GM18858 (cell line): Measurements from ENCODE around the gene SOD1.
"Not testable (repeated sequence)": the region's sequence is repeated elsewhere in the genome, so short reads cannot be mapped to it uniquely, and the experiment has no call there.

ENCODE experiments used
- ATAC-seq: cut with Tn5 transposase; IDR thresholded peaks from one replicate; pipeline ENCODE4 v1.9.1; 2021; ENCODE audit not compliant: unreplicated experiment

The SOD1 gene

GRCh38 chr21:31654821-31655580 is 4.5 kb upstream of the SOD1 start:
- not testable (repeated sequence) for ATAC-seq

GRCh38 chr21:31656199-31657095 is 3.0 kb upstream of the SOD1 start:
- no peak for ATAC-seq

GRCh38 chr21:31658053-31658452 is 1.4 kb upstream of the SOD1 start:
- ATAC-seq, result no peak

GRCh38 chr21:31659286-31659535 is 282 bp upstream of the SOD1 start:
- ATAC-seq, result peak; percentile 13

GRCh38 chr21:31660259-31660565 is 719 bp downstream of the SOD1 start:
- peak; percentile 25 for ATAC-seq

GRCh38 chr21:31660591-31660990 is 1.1 kb downstream of the SOD1 start:
- ATAC-seq, result no peak

- ATAC-seq, result no peak
Observed at GRCh38 chr21:31663584-31664249, 4.2 kb downstream of the SOD1 start.

- no peak for ATAC-seq
Observed at GRCh38 chr21:31665397-31665796, 5.9 kb downstream of the SOD1 start.

- not testable (repeated sequence) for ATAC-seq
Observed at GRCh38 chr21:31665869-31666268, 6.4 kb downstream of the SOD1 start.

GRCh38 chr21:31666445-31667010 is 7.0 kb downstream of the SOD1 start:
- ATAC-seq, result no peak

- ATAC-seq, result no peak
Observed at GRCh38 chr21:31667132-31667531, 7.6 kb downstream of the SOD1 start.

GRCh38 chr21:31667639-31668038 is 8.1 kb downstream of the SOD1 start:
- ATAC-seq, result no peak

GRCh38 chr21:31668651-31669491 is 9.4 kb downstream of the SOD1 start:
- ATAC-seq, result no peak

GRCh38 chr21:31670070-31670469 is 10.6 kb downstream of the SOD1 start:
- no peak for ATAC-seq

GRCh38 chr21:31671146-31671716 is 11.7 kb downstream of the SOD1 start:
- ATAC-seq, result no peak

GRCh38 chr21:31671931-31672330 is 12.4 kb downstream of the SOD1 start:
- ATAC-seq, result no peak

- no peak for ATAC-seq
Observed at GRCh38 chr21:31673321-31673912, 13.9 kb downstream of the SOD1 start.

- no peak for ATAC-seq
Observed at GRCh38 chr21:31675318-31675717, 15.8 kb downstream of the SOD1 start.

GRCh38 chr21:31675960-31676359 is 16.5 kb downstream of the SOD1 start:
- no peak for ATAC-seq

GRCh38 chr21:31677047-31677446 is 17.6 kb downstream of the SOD1 start:
- no peak for ATAC-seq
